ENCODE measurements around the gene GCAT. TPM values are rescaled to one million over a fixed set of nuclear protein-coding genes. Genes with fewer than 3 reads are reported as not detected.

GCAT gene
- total and polyA plus RNA-seq, 2 of the 4 experiments (the other 2 are of a cell fraction): 20.6 to 32.3 TPM

DNA sequence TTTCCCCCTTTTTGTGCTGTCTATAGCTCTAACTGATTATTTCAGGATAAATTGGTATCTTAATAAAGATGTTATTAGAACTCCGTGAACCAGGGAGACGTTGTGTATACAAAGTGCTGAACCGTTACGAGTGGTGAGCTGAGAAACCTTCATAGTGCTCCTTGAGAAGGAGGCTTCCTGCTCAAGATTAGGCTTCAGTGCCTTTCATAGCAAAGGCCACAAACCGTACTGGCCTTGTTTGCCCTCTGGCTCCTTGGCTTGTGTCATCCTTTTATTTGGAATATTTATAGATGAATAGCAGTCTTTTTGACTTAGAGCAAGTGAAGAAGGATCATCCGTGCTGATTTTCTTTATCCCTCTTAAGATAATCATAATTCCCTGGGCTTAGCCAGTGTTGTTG lies 57.8 kb downstream of the GCAT start:
- Histone ChIP-seq H2BK20ac (ENCODE audit: low read depth, low read length) (no peak overlapping the region), H3K23ac (ENCODE audit: low read depth, low read length) (no peak overlapping the region), H4K5ac (ENCODE audit: low read depth, low read length) (no peak overlapping the region), H3K9me1 (ENCODE audit: insufficient read depth, low read length) (peaks cover 8% of the 10 kb centered on the region; the same call in 1 of the 2 replicates), H3K4me1 (ENCODE audit: control insufficient read depth, insufficient read depth, low read length) (peaks cover 4% of the 10 kb centered on the region), H2AK9ac (replicated peaks; ENCODE audit: low read depth, low read length, poor library complexity) (no peak overlapping the region), H4K8ac (ENCODE audit: low read depth in 2 of 2, low read length in 2 of 2) (no peak overlapping the region), H3K36me3 (ENCODE audit: control insufficient read depth, insufficient read depth, low read length) (peaks cover 58% of the 10 kb centered on the region), H3K56ac (ENCODE audit: extremely low read depth, insufficient read depth, low read length) (no peak overlapping the region), H2AFZ (replicated peaks; ENCODE audit: low read length, poor library complexity) (no peak overlapping the region), H2BK15ac (ENCODE audit: low read depth, low read length) (no peak overlapping the region), H3K14ac (replicated peaks; ENCODE audit: low read depth, low read length) (no peak overlapping the region), H2BK120ac (ENCODE audit: low read depth, low read length) (no peak overlapping the region), H3K79me1 (ENCODE audit: low read depth in 1 of 2, low read length in 2 of 2) (peaks cover 37 to 55% of the 10 kb centered on the region in 2 experiments), H3K27ac (ENCODE audit: insufficient read depth, low read length) (no peak overlapping the region), H3K27me3 (ENCODE audit: control insufficient read depth, insufficient read depth, low read length) (no peaks in the 10 kb centered on the region), H2AK5ac (ENCODE audit: low read depth, low read length) (no peak overlapping the region), H4K20me1 (ENCODE audit: insufficient read depth, low read length) (peaks cover 18% of the 10 kb centered on the region), H3K18ac (ENCODE audit: low read depth, low read length) (no peak overlapping the region), H3K4ac (ENCODE audit: low read depth, low read length) (no peak overlapping the region), H3K4me3 (ENCODE audit: insufficient read depth, low read depth, low read length) (no peak overlapping the region), H3K9ac (ENCODE audit: low read depth, low read length) (no peak overlapping the region), H3K4me2 (ENCODE audit: low read depth, low read length) (no peak overlapping the region), H3K9me3 (ENCODE audit: control insufficient read depth, insufficient read depth, low read length) (no peaks in the 10 kb centered on the region), H4K91ac (ENCODE audit: insufficient read depth, low read depth, low read length) (no peak overlapping the region), H2BK5ac (ENCODE audit: low read depth, low read length, poor library complexity, severe bottlenecking) (no peak overlapping the region)
- ChIA-PET CTCF (no interaction called here), POLR2A (ENCODE audit: unreplicated experiment) (interaction anchor here (0.6 kb wide), 1 partner anchor 116 kb away, joined by 3 read pairs; no protein-coding TSS in a partner anchor)
- no peak for ATAC-seq (ENCODE audit: low read depth)
- WGBS, 2 experiments (ENCODE audit: extremely low coverage in 2 of 2, insufficient read length in 1 of 2): 92% methylated on average over 4 of the region's 6 CpGs; no CpG with 5 or more reads in 1 of the 2 experiments
- BruUV-seq (replicated peaks): no TSS peak
- DNase-seq: no peak
- dilution Hi-C loops (cut with HindIII; ENCODE audit: low sequenced_read_pairs, unreplicated experiment) (no loop called here), intact Hi-C loops (cut with micrococcal nuclease) (no loop called here), in situ Hi-C loops (cut with MboI; ENCODE audit: low sequenced_read_pairs) (loop anchor here (5.0 kb wide), 1 partner anchor 48 kb away; no protein-coding TSS in a partner anchor)
- no peak for TF ChIP-seq RCOR1 (IDR thresholded peaks at IDR 0.05; ENCODE audit: insufficient replicate concordance, low read length)
- no peak for TF ChIP-seq MAFK (IDR thresholded peaks at IDR 0.05; ENCODE audit: low read depth, low read length)
- TF ChIP-seq, protein P1, sequence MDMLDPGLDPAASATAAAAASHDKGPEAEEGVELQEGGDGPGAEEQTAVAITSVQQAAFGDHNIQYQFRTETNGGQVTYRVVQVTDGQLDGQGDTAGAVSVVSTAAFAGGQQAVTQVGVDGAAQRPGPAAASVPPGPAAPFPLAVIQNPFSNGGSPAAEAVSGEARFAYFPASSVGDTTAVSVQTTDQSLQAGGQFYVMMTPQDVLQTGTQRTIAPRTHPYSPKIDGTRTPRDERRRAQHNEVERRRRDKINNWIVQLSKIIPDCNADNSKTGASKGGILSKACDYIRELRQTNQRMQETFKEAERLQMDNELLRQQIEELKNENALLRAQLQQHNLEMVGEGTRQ (IDR thresholded peaks at IDR 0.05; ENCODE audit: low read depth, low read length): no peak
- TF ChIP-seq CEBPB (IDR thresholded peaks at IDR 0.05; ENCODE audit: low read depth, low read length): no peak
- TF ChIP-seq, protein P2, sequence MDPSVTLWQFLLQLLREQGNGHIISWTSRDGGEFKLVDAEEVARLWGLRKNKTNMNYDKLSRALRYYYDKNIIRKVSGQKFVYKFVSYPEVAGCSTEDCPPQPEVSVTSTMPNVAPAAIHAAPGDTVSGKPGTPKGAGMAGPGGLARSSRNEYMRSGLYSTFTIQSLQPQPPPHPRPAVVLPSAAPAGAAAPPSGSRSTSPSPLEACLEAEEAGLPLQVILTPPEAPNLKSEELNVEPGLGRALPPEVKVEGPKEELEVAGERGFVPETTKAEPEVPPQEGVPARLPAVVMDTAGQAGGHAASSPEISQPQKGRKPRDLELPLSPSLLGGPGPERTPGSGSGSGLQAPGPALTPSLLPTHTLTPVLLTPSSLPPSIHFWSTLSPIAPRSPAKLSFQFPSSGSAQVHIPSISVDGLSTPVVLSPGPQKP (IDR thresholded peaks at IDR 0.05; ENCODE audit: borderline replicate concordance, low read depth, low read length): no peak
- no peak for TF ChIP-seq NFE2L2 (IDR thresholded peaks at IDR 0.05; ENCODE audit: low read depth, low read length)
- no peak for TF ChIP-seq MAZ (IDR thresholded peaks at IDR 0.05; ENCODE audit: borderline replicate concordance, low read depth, low read length)
- TF ChIP-seq RFX5 (IDR thresholded peaks at IDR 0.05; ENCODE audit: low read depth, low read length): no peak
- no peak for TF ChIP-seq BHLHE40 (IDR thresholded peaks at IDR 0.05; ENCODE audit: low read depth, low read length)

Data from IMR-90 (cell line).